Keratinocyte (primary cell): ENCODE data around the gene ZNF74. TPM values are rescaled to one million over a fixed set of nuclear protein-coding genes. Genes with fewer than 3 reads are reported as not detected.
"Not testable (repeated sequence)": the region's sequence is repeated elsewhere in the genome, so short reads cannot be mapped to it uniquely, and the experiment has no call there.

Source experiments
- DNase-seq: peaks from one replicate; pipeline ENCODE4 v3.0.0-alpha.2; 2011; ENCODE audit warnings: low read depth, missing footprints, low spot score
- FAIRE-seq: peaks from 2 replicates; lab custom pipeline; 2011; peaks lifted over from hg19 to GRCh38; lab: Jason Lieb, UNC
- H2AFZ ChIP-seq: 2 replicates; pipeline ENCODE4 v1.6.0; 2012; ENCODE audit warnings: low read length, control low read depth, inconsistent platforms; ENCODE audit not compliant: control insufficient read depth
- H3K27ac ChIP-seq: 2 replicates; pipeline ENCODE4 v1.5.1; 2011; ENCODE audit warnings: low read length; ENCODE audit not compliant: control insufficient read depth, insufficient read depth
- H3K27me3 ChIP-seq: 3 replicates; pipeline ENCODE4 v1.6.0; 2011; ENCODE audit warnings: low read length; ENCODE audit not compliant: control insufficient read depth, insufficient read depth; ENCODE audit errors: extremely low read depth
- H3K36me3 ChIP-seq, 2 experiments: 2 replicates in 1 of 2; 3 replicates in 1 of 2; pipeline ENCODE4 v1.5.1; 2011; ENCODE audit warnings: low read length in 2 of 2, mild to moderate bottlenecking in 1 of 2; ENCODE audit not compliant: control insufficient read depth in 2 of 2, insufficient read depth in 2 of 2; ENCODE audit errors: extremely low read depth in 1 of 2
- H3K4me1 ChIP-seq: 3 replicates; pipeline ENCODE4 v1.5.1; 2011; ENCODE audit warnings: low read length; ENCODE audit not compliant: control insufficient read depth, insufficient read depth; ENCODE audit errors: extremely low read depth
- H3K4me2 ChIP-seq: 3 replicates; pipeline ENCODE4 v1.6.0; 2011; ENCODE audit warnings: low read depth, low read length; ENCODE audit not compliant: control insufficient read depth, insufficient read depth; ENCODE audit errors: extremely low read depth
- H3K4me3 ChIP-seq, 3 experiments: fragments of 200-600 bp in 1 of 3; sonication (generic) in 1 of 3; 2 replicates in 2 of 3; 3 replicates in 1 of 3; pipeline ENCODE4 v1.5.1; 2011 to 2016; ENCODE audit warnings: low read length in 3 of 3, mild to moderate bottlenecking in 3 of 3, control low read depth in 2 of 3, inconsistent platforms in 1 of 3, low read depth in 1 of 3, mixed read lengths in 1 of 3, mixed run types in 1 of 3, moderate library complexity in 1 of 3; ENCODE audit not compliant: control insufficient read depth in 2 of 3, insufficient read depth in 2 of 3; ENCODE audit errors: extremely low read depth in 1 of 3
- H3K79me2 ChIP-seq: 2 replicates; pipeline ENCODE4 v1.6.0; 2012; ENCODE audit warnings: low read length; ENCODE audit not compliant: control insufficient read depth, insufficient read depth
- H3K9ac ChIP-seq: 3 replicates; pipeline ENCODE4 v1.6.0; 2011; ENCODE audit warnings: low read length; ENCODE audit not compliant: control insufficient read depth, insufficient read depth; ENCODE audit errors: extremely low read depth
- H3K9me1 ChIP-seq: 3 replicates; pipeline ENCODE4 v1.6.0; 2011; ENCODE audit warnings: low read length; ENCODE audit not compliant: control insufficient read depth, insufficient read depth; ENCODE audit errors: extremely low read depth
- H3K9me3 ChIP-seq: 2 replicates; pipeline ENCODE4 v1.5.1; 2012; ENCODE audit warnings: low read depth, low read length; ENCODE audit not compliant: control insufficient read depth
- H4K20me1 ChIP-seq: 3 replicates; pipeline ENCODE4 v1.6.0; 2011; ENCODE audit warnings: low read length; ENCODE audit not compliant: control insufficient read depth, insufficient read depth; ENCODE audit errors: extremely low read depth
- EZH2 ChIP-seq: IDR thresholded peaks from one replicate; pipeline ENCODE4 v1.6.1; 2012; ENCODE audit warnings: inconsistent platforms, mild to moderate bottlenecking, low read length, moderate library complexity
- dilution Hi-C: fragments of 300-500 bp; cut with MboI; formaldehyde crosslinking; loops from one replicate; pipeline ENCODE4 v1.7.0; 2020; ENCODE audit warnings: low sequenced_read_pairs; ENCODE audit not compliant: extremely low pct_ligation_motif_present
- polyA plus RNA-seq, 5 experiments: library from polyadenylated mRNA; depleted of rRNA in 3 of 5; stranded (reverse) in 3 of 5; stranded (forward) in 1 of 5; unstranded in 1 of 5; fragments of >200 nt; gene quantifications; 1 replicate in 1 of 5; 2 replicates in 3 of 5; 3 replicates in 1 of 5; pipeline versions ENCODE4 v1.2.1 to v1.2.3, GENCODE V29; 2011 to 2012; ENCODE audit warnings: missing spikeins in 2 of 5, low read depth in 1 of 5, low replicate concordance in 1 of 5
- TF ChIP-seq, protein P1 (sequence below), 3 experiments: IDR thresholded peaks in 1 of 3; conservative IDR thresholded peaks in 1 of 3; optimal IDR thresholded peaks in 1 of 3; 2 replicates in 2 of 3; 3 replicates in 1 of 3; pipeline versions ENCODE3 to v1.5.1; 2011; ENCODE audit warnings: low read length in 3 of 3, mild to moderate bottlenecking in 3 of 3, moderate library complexity in 2 of 3, control low read depth in 1 of 3, inconsistent platforms in 1 of 3; ENCODE audit not compliant: insufficient read depth in 2 of 3; ENCODE audit errors: extremely low read depth in 1 of 3

The ZNF74 gene
- polyA plus RNA-seq, 1 donor (not counting 4 experiments of a cell fraction or from before 2014, with no cell fraction given): 5.2 TPM

DNA sequence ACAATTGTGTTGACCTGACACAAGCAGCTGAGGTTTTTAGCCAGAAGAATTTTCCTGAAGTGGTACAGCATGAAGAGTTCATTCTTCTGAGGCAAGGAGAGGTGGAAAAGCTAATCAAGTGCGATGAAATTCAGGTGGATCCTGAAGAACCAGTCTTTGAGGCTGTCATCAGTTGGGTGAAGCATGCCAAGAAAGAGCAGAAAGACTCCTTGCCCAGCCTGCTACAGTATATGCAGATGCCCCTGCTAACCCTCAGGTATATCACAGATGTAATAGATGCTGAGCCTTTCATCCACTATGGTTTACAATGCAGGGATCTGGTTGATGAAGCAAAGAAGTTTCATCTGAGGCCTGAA, 56.6 kb downstream of the ZNF74 start:
- no peaks in the 10 kb centered on the region for H3K9me3 ChIP-seq
- H3K79me2 ChIP-seq: no peaks in the 10 kb centered on the region
- H4K20me1 ChIP-seq: no peaks in the 10 kb centered on the region
- H3K27me3 ChIP-seq: no peaks in the 10 kb centered on the region
- H3K9me1 ChIP-seq: no peaks in the 10 kb centered on the region
- H2AFZ ChIP-seq: no peak overlapping the region
- no peak for DNase-seq
- H3K36me3 ChIP-seq: no peaks in the 10 kb centered on the region
- no peak for TF ChIP-seq EZH2
- TF ChIP-seq, protein P1, sequence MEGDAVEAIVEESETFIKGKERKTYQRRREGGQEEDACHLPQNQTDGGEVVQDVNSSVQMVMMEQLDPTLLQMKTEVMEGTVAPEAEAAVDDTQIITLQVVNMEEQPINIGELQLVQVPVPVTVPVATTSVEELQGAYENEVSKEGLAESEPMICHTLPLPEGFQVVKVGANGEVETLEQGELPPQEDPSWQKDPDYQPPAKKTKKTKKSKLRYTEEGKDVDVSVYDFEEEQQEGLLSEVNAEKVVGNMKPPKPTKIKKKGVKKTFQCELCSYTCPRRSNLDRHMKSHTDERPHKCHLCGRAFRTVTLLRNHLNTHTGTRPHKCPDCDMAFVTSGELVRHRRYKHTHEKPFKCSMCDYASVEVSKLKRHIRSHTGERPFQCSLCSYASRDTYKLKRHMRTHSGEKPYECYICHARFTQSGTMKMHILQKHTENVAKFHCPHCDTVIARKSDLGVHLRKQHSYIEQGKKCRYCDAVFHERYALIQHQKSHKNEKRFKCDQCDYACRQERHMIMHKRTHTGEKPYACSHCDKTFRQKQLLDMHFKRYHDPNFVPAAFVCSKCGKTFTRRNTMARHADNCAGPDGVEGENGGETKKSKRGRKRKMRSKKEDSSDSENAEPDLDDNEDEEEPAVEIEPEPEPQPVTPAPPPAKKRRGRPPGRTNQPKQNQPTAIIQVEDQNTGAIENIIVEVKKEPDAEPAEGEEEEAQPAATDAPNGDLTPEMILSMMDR (optimal IDR thresholded peaks at IDR 0.05 in 1 of 3, IDR thresholded peaks at IDR 0.05 in 1 of 3, conservative IDR thresholded peaks at IDR 0.05 in 1 of 3; ENCODE audit: extremely low read depth in 1 of 3, insufficient read depth in 2 of 3, low read length in 3 of 3): no peak
- no peak overlapping the region for H3K9ac ChIP-seq
- no peak overlapping the region for H3K4me2 ChIP-seq
- H3K27ac ChIP-seq: no peak overlapping the region
- no peak for FAIRE-seq
- dilution Hi-C loops: no loop called here
- H3K4me3 ChIP-seq: no peak overlapping the region
- no peaks in the 10 kb centered on the region for H3K4me1 ChIP-seq

DNA sequence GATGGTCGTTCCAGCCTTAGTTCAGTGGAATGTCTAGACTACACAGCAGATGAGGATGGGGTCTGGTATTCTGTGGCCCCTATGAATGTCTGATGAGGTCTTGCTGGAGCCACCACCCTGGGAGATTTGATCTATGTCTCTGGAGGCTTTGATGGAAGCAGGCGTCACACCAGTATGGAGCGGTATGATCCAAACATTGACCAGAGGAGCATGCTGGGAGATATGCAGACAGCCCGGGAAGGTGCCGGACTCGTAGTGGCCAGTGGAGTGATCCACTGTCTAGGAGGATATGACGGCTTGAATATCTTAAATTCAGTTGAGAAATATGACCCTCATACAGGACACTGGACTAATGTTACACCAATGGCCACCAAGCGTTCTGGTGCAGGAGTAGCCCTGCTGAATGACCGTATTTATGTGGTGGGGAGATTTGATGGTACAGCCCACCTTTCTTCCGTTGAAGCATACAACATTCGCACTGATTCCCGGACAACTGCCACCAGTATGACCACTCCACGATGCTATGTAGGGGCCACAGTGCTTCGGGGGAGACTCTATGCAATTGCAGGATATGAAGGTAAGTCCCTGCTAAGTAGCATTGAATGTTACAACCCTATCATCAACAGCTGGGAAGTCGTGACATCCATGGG, 57.3 kb downstream of the ZNF74 start:
- H3K4me3 ChIP-seq, H3K4me2 ChIP-seq, H3K9me1 ChIP-seq, H3K4me1 ChIP-seq, H3K9me3 ChIP-seq, H3K27me3 ChIP-seq, H3K79me2 ChIP-seq, H3K9ac ChIP-seq, H2AFZ ChIP-seq, H3K27ac ChIP-seq, H3K36me3 ChIP-seq, FAIRE-seq, dilution Hi-C loops, H4K20me1 ChIP-seq, DNase-seq: not testable (repeated sequence)

DNA sequence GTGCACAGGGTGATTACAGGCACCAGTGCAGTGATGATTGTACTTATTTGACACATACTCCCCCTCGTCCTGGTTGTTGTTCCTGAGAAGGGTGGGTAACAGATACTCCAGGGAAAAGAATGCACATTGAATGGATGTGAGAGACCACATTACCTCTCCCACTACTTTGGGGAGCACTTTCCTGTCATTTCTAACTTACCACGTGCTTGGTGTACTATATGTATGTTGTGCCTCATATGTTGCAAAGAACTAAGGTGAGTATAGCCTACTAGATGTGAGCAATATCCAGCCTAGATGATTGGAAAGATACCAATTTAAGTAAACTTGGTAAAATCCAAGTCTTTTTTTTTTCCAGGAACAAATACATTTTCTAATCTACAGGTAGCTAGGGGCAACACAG, 58.0 kb downstream of the ZNF74 start:
- DNase-seq (no peak), FAIRE-seq (no peak)
- dilution Hi-C loops: no loop called here
- no peaks in the 10 kb centered on the region for H3K9me3 ChIP-seq
- H2AFZ ChIP-seq: no peak overlapping the region
- no peak overlapping the region for H3K4me3 ChIP-seq
- no peaks in the 10 kb centered on the region for H3K4me1 ChIP-seq
- H3K4me2 ChIP-seq: no peak overlapping the region
- no peaks in the 10 kb centered on the region for H3K9me1 ChIP-seq
- H4K20me1 ChIP-seq: peaks cover 3% of the 10 kb centered on the region
- no peak overlapping the region for H3K27ac ChIP-seq
- TF ChIP-seq EZH2: no peak
- TF ChIP-seq, protein P1 (optimal IDR thresholded peaks at IDR 0.05 in 1 of 3, IDR thresholded peaks at IDR 0.05 in 1 of 3, conservative IDR thresholded peaks at IDR 0.05 in 1 of 3; ENCODE audit: extremely low read depth in 1 of 3, insufficient read depth in 2 of 3, low read length in 3 of 3): no peak
- H3K9ac ChIP-seq: no peak overlapping the region
- no peaks in the 10 kb centered on the region for H3K36me3 ChIP-seq
- H3K27me3 ChIP-seq: no peaks in the 10 kb centered on the region
- no peaks in the 10 kb centered on the region for H3K79me2 ChIP-seq
